ENCODE results near the gene PRMT2.

GRCh38 chr21:46662765-46663500, 27.5 kb downstream of the PRMT2 start:
- TF ChIP-seq CTCF (IDR thresholded peaks at IDR 0.05; ENCODE audit: poor library complexity) (no peak), EZH2phosphoT487 (IDR thresholded peaks at IDR 0.05; ENCODE audit: low read depth, severe bottlenecking, unreplicated experiment) (no peak)
